Measurements from ENCODE around the gene DOCK8.

Gene DOCK8

DNA sequence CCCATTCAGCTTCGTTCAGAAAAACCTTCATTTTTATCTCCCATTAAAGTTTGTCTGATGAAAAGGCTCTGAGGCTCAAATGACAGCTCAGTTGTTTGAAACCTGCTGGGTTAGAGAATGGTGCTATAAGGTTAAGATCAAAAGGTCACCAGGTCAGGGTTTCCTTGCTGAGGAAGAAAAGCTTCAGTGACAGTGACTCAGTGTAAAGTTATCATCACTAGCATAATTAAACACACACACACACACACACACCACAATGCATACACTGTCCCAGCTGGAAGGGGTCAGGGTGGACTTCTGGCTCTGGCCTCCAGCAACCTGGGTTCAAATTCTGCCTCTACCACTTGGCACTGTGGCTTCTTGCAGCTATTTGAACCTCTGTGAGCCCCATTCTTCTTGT lies 281.1 kb downstream of the DOCK8 start:
- DNase-seq (ENCODE audit: low read depth), result no peak

DNA sequence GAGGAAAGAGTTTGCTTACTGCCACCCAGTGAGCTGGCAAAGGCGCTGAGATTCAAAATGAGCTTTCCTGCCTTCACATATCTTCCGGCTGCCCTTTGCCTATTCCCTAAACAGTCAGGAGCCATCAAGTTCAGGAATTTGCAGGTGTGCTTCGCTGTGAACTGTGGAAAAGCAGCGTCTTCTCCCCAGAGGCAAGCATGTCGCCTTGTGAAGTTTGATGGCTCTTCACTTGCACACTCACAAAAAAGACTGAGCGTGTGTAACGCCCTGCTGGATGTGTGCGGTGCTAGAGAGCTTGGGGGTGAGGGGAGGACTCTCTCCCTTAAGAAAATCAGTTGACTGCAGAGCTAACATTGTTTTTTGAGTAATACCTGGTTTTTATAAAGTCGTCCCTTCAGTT lies 288.7 kb downstream of the DOCK8 start:
- no peak for DNase-seq (ENCODE audit: low read depth)

DNA sequence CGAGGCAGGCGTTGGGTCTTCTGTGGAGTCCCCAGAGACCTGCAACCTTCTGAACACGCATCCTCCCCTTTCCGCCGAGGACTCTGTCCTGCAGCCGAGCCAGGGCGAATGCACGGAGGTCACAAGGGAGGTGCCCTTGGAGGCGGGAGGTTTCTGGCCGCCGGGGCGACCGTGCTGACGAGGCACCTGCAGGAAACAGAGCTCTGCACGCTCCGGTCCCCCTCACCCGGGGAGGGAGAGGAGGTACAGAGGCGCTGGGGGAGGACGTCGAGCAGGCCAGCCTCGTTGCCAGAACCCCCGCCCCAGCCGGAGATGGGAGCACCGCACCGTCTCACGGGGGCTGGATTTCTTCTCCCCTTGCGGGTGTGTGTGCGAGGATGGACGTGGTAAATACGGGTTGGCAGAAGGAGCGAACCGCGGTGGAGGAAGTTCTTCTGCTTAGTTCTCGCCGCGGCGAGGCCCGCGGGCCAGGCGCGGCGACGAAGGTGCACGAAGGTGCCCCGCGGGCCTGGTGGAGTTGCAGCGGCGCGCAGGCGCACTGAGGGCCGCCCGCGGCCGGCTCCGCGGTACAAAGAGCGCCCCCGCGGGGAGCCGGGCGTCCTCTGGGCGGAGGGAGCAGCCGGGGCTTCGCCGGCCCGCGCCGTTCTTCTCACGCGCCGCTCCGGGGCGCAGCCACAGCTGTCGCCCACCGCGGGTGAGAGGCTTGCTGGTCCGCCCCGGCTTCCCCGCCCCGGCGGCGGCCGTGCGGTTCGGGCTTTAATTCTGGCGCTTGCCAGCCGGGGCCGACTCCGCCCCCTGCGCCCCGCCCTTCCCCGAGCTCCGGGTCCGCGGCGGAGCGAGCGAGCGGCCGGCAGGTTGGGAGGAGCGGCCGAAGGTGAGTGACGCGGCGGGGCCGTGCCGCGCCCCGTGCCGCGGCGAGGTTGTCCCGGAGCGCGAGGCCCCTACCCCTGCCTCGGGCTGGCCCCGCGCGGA lies 289.5 kb downstream of the DOCK8 start, which contains the start of gene KANK1:
KANK1 (plus strand) TSS at position 815 of the 972 bp plus-strand sequence.
- DNase-seq (ENCODE audit: low read depth), result peak; percentile 48

DNA sequence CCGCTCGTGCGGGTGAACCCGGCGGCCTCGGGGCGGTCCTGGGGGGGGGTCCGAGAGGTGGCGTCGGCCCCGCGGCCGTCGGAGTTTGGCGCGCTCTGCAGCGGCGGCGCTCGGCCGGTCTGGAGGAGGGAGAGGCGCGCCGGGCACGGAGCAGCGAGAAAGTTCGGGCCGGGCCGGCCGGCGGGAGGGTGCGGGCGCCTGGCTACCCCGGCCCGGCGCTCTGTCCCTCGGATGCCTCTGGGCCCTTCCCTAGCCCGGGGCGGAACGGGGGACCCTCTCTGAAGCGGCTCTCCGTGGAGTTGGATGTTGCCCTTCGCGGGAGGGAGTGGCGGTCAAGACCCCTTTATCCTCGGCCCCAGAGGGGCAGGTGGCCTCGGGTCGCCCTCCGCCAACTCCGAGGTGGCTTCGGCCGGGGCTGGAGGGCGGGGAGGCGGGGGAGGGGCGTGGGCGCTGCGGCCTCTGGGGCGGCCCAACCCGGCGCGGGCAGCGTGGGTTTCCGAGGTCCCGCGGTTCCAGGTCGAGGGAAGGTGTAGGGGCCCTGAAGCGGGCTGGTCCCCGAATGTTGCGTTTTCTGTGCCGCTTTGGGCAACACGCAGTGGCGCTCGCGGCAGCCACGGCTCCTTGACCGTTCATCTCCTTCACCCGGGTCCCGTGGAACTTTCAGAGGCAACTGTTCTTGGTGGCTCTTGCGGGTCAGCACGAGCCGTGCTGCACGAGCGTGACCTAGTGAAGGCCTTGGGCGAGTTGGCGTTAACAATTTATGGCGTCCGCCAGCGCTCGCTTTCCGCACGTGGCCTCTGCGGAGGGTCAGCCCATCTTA lies 290.5 kb downstream of the DOCK8 start:
- no peak for DNase-seq (ENCODE audit: low read depth)

DNA sequence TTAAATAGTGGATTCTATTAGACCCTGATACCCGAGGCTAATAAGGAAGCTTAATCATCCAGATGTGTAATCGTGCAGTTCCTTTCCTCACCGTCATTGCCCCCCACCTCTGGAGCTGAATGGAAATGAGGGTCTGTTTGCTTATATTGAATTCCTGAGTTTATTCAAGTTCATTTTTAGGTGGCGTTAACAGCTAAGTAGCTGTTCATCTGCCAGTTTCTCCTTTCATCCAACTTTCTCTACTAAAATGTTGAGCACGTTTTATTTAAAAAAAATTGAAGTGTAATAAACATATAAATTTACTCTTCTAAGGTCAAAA lies 291.0 kb downstream of the DOCK8 start:
- DNase-seq (ENCODE audit: low read depth), result no peak

DNA sequence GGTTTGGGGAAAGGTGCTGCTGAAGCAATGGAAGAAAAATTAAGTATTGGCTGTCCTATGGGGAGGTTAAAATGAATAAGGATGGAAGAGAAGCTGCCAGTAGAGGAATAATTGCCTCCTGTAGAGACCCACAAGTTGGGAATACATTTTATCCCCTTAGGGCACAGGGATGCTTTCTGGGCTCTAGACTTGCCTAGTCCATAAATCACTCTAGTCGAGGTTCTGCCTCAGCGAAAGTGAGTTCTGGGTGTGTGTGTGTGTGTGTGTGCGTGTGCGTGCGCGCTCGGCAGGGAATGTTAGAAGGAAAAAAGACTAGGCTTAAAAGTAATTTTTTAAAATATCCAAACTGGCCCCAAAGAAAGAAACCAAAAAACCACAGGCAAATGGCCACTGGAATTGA lies 291.6 kb downstream of the DOCK8 start:
- DNase-seq (ENCODE audit: low read depth), result no peak

DNA sequence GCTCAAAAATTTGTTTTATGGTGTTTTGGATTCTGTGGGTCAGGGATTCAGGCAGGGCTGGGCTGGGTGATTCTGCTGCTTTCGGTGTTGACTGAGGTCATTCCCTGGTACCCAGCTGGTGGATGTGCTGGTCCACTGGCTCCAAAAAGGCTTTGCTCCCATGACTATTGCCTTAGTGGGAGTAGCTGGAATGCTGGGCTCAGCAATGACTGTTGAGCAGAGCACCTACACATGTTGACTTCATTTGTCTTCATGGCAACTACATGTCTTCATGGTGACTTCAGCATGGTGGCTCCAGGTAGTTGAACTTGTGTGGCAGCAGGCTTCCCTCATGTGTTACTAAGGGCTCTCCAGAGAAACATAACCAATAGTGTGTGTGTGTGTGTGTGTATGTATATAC lies 297.2 kb downstream of the DOCK8 start:
- DNase-seq (ENCODE audit: low read depth), result no peak

DNA sequence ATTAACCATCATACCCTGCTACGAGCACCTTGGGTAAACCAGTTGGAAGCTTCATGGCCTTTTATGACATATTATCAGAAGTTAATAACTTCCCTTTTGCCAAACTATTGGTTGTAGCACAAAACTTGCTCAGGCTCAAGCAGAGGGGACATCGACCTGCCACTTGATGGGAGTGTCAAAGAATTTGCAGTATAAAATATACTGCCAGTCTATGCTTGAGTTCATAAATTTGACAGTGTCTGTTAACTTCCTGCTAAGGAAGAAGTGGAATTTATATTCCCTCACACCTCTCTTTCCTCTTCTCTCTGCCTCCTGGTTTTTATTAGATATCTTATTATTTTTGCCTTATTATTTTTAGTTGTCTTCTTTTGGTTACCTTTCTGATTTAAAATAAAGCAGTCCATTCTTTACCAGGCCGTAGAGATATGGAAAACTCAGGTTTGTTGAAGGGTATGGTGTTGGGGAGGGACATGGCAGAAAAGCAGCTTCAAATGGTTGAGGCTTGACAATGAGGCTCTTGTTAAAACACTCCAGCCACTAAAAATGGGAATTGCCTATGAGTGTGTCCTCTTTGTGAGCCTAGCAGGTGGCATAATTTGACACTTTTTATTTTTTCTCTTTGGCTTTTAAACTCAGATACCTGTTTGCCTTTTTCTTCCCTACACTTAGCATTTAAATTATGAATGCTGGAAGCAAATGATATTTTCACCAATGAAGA lies 298.0 kb downstream of the DOCK8 start:
- DNase-seq (ENCODE audit: low read depth), result no peak

Measured in EH (cell line).